HG03060 (cell line): ENCODE results near the gene CAMSAP2.

Source experiments
- ATAC-seq: cut with Tn5 transposase; IDR thresholded peaks from one replicate; pipeline ENCODE4 v1.9.1; 2021; ENCODE audit warnings: low read depth, moderate number of reproducible peaks; ENCODE audit not compliant: unreplicated experiment

Gene CAMSAP2

GRCh38 chr1:200837931-200838571 lies 99.4 kb downstream of the CAMSAP2 start:
- ATAC-seq = no peak

- ATAC-seq = no peak
Observed at GRCh38 chr1:200838676-200839445, 100.2 kb downstream of the CAMSAP2 start.

GRCh38 chr1:200845360-200845759 lies 106.7 kb downstream of the CAMSAP2 start:
- ATAC-seq = no peak

- no peak for ATAC-seq
Observed at GRCh38 chr1:200846398-200846797, 107.7 kb downstream of the CAMSAP2 start.

GRCh38 chr1:200849430-200849829 lies 110.7 kb downstream of the CAMSAP2 start:
- ATAC-seq = no peak

GRCh38 chr1:200850554-200850953 lies 111.9 kb downstream of the CAMSAP2 start:
- ATAC-seq = no peak

GRCh38 chr1:200856716-200857357 lies 118.1 kb downstream of the CAMSAP2 start:
- ATAC-seq = no peak

- no peak for ATAC-seq
Observed at GRCh38 chr1:200857804-200858203, 119.1 kb downstream of the CAMSAP2 start.

- no peak for ATAC-seq
Observed at GRCh38 chr1:200861937-200862647, 123.4 kb downstream of the CAMSAP2 start.

- no peak for ATAC-seq
Observed at GRCh38 chr1:200862713-200863415, 124.2 kb downstream of the CAMSAP2 start.

GRCh38 chr1:200866116-200866515 lies 127.4 kb downstream of the CAMSAP2 start:
- ATAC-seq = no peak

- ATAC-seq = peak; percentile 70
Observed at GRCh38 chr1:200866521-200866920, 127.8 kb downstream of the CAMSAP2 start.

GRCh38 chr1:200867018-200867811 lies 128.5 kb downstream of the CAMSAP2 start:
- ATAC-seq = no peak

- ATAC-seq = no peak
Observed at GRCh38 chr1:200869376-200869752, 130.7 kb downstream of the CAMSAP2 start.

- ATAC-seq = peak; percentile 30
Observed at GRCh38 chr1:200869753-200870391, 131.2 kb downstream of the CAMSAP2 start.

- no peak for ATAC-seq
Observed at GRCh38 chr1:200872446-200873115, 133.9 kb downstream of the CAMSAP2 start, which contains the start of gene GPR25. TSS of gene GPR25 (plus strand) at chr1:200872981. CDS start at chr1:200873038, 57 bp downstream.

- no peak for ATAC-seq
Observed at GRCh38 chr1:200873116-200873670, 134.5 kb downstream of the CAMSAP2 start.
